ENCODE data around the gene PPM1K.

The PPM1K gene

GRCh38 chr4:88219099-88219498 is 65.3 kb downstream of the PPM1K start:
- H3K27ac ChIP-seq (ENCODE audit: low read depth, low read length, poor library complexity, severe bottlenecking), result no peak overlapping the region
- no peak overlapping the region for H3K4me2 ChIP-seq (ENCODE audit: low read length)

GRCh38 chr4:88217169-88217568 is 67.2 kb downstream of the PPM1K start:
- no peak overlapping the region for H3K4me3 ChIP-seq (ENCODE audit: low read depth, low read length, poor library complexity, severe bottlenecking)
- no peak overlapping the region for H3K9ac ChIP-seq (ENCODE audit: low read length)
- H3K9me2 ChIP-seq (ENCODE audit: low read depth, low read length), result no peaks in the 10 kb centered on the region
- H3K9me3 ChIP-seq (ENCODE audit: low read length), result no peaks in the 10 kb centered on the region
- no peaks in the 10 kb centered on the region for H3K4me1 ChIP-seq (ENCODE audit: insufficient read depth, low read length, severe bottlenecking)
- H3K79me2 ChIP-seq (ENCODE audit: insufficient read depth, low read length), result no peaks in the 10 kb centered on the region
- H3K27me3 ChIP-seq (ENCODE audit: insufficient read depth, low read length), result no peaks in the 10 kb centered on the region
- no peaks in the 10 kb centered on the region for H3F3A ChIP-seq (ENCODE audit: insufficient read depth, low read length)
- H3K27ac ChIP-seq (ENCODE audit: low read depth, low read length, poor library complexity, severe bottlenecking), result no peak overlapping the region
- H2AFZ ChIP-seq (ENCODE audit: low read length), result no peak overlapping the region
- H3K36me3 ChIP-seq (ENCODE audit: insufficient read depth, low read length), result no peaks in the 10 kb centered on the region
- no peaks in the 10 kb centered on the region for H4K20me1 ChIP-seq (ENCODE audit: insufficient read depth, low read length)
- no peak overlapping the region for H3K4me2 ChIP-seq (ENCODE audit: low read length)
- TF ChIP-seq EZH2 (IDR thresholded peaks at IDR 0.05; ENCODE audit: borderline replicate concordance, low read length), result no peak
- no peak for TF ChIP-seq CTCF (IDR thresholded peaks at IDR 0.05; ENCODE audit: low read length)

More at GRCh38 chr4:88219099-88219498, 65.3 kb downstream of the PPM1K start:
- Histone ChIP-seq H3K36me3 (ENCODE audit: insufficient read depth, low read length) (no peaks in the 10 kb centered on the region), H2AFZ (ENCODE audit: low read length) (no peak overlapping the region), H3F3A (ENCODE audit: insufficient read depth, low read length) (no peaks in the 10 kb centered on the region), H3K9ac (ENCODE audit: low read length) (no peak overlapping the region), H3K27me3 (ENCODE audit: insufficient read depth, low read length) (0 out of 2 replicates have a peak, but pooled peaks cover 3% of the 10 kb centered on the region), H3K4me1 (ENCODE audit: insufficient read depth, low read length, severe bottlenecking) (no peaks in the 10 kb centered on the region), H3K9me3 (ENCODE audit: low read length) (no peaks in the 10 kb centered on the region), H3K4me3 (ENCODE audit: low read depth, low read length, poor library complexity, severe bottlenecking) (no peak overlapping the region), H3K79me2 (ENCODE audit: insufficient read depth, low read length) (no peaks in the 10 kb centered on the region), H3K9me2 (ENCODE audit: low read depth, low read length) (no peaks in the 10 kb centered on the region), H4K20me1 (ENCODE audit: insufficient read depth, low read length) (no peaks in the 10 kb centered on the region)
- peak; percentile 75 for TF ChIP-seq CTCF (IDR thresholded peaks at IDR 0.05; ENCODE audit: low read length)
- no peak for TF ChIP-seq EZH2 (IDR thresholded peaks at IDR 0.05; ENCODE audit: borderline replicate concordance, low read length)

GRCh38 chr4:88216395-88216794 is 68.0 kb downstream of the PPM1K start:
- Histone ChIP-seq H3K9me3 (ENCODE audit: low read length) (no peaks in the 10 kb centered on the region), H3K79me2 (ENCODE audit: insufficient read depth, low read length) (no peaks in the 10 kb centered on the region), H3K4me3 (ENCODE audit: low read depth, low read length, poor library complexity, severe bottlenecking) (no peak overlapping the region), H3K27ac (ENCODE audit: low read depth, low read length, poor library complexity, severe bottlenecking) (no peak overlapping the region), H3K9me2 (ENCODE audit: low read depth, low read length) (no peaks in the 10 kb centered on the region), H3K9ac (ENCODE audit: low read length) (no peak overlapping the region), H3K27me3 (ENCODE audit: insufficient read depth, low read length) (no peaks in the 10 kb centered on the region), H3K4me2 (ENCODE audit: low read length) (no peak overlapping the region), H4K20me1 (ENCODE audit: insufficient read depth, low read length) (no peaks in the 10 kb centered on the region), H3F3A (ENCODE audit: insufficient read depth, low read length) (no peaks in the 10 kb centered on the region), H2AFZ (ENCODE audit: low read length) (no peak overlapping the region), H3K36me3 (ENCODE audit: insufficient read depth, low read length) (no peaks in the 10 kb centered on the region), H3K4me1 (ENCODE audit: insufficient read depth, low read length, severe bottlenecking) (no peaks in the 10 kb centered on the region)
- no peak for TF ChIP-seq EZH2 (IDR thresholded peaks at IDR 0.05; ENCODE audit: borderline replicate concordance, low read length)
- TF ChIP-seq CTCF (IDR thresholded peaks at IDR 0.05; ENCODE audit: low read length), result no peak
